ENCODE results near the gene DBF4B.

Gene DBF4B

DNA sequence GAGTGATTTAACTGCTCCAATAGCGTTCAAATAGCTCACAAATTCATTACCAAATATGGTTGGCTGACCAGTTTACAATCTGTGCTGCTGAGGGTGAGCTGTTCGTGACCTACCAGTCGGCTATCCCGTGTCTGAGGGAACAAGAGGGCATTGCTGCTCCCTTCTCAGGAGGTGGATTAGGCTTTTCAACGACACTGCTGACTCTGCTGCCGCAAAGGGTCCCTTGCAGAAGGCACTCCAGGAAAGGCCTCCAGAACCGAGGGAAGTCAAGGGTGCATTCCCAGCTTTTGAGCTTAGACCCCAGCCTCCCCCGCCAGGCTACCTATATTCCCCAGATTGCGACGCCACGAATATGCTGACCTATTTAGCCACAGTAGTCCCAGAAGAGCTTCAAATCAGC is 89.3 kb downstream of the DBF4B start:
- no peak for DNase-seq (ENCODE audit: low read depth, low spot score)

- no peak for DNase-seq (ENCODE audit: low read depth, low spot score)
These were observed 89.9 kb downstream of the DBF4B start for GRCh38 chr17:44798356-44798755.

All from brain pericyte (primary cell).